Neural progenitor cell (in vitro differentiated cells): ENCODE measurements around the gene ACOT13. TPM values are rescaled to one million over a fixed set of nuclear protein-coding genes. Genes with fewer than 3 reads are reported as not detected.

Experiments
- DNase-seq: peaks from one replicate; pipeline ENCODE4 v3.0.0-alpha.2; 2016; ENCODE audit warnings: low spot score
- H2AFZ ChIP-seq: fragments of 200-600 bp; sonication (generic); replicated peaks from 2 replicates; pipeline ENCODE4 v1.6.1; 2016; ENCODE audit warnings: antibody characterized with exemption
- H3F3A ChIP-seq: fragments of 200-600 bp; sonication (generic); 2 replicates; pipeline ENCODE4 v1.6.1; 2016; ENCODE audit warnings: antibody characterized with exemption, low read depth
- H3K27ac ChIP-seq: fragments of 200-600 bp; sonication (generic); 2 replicates; pipeline ENCODE4 v1.5.1; 2016; ENCODE audit warnings: mild to moderate bottlenecking
- H3K27me3 ChIP-seq: fragments of 200-600 bp; sonication (generic); 2 replicates; pipeline ENCODE4 v1.6.1; 2016; ENCODE audit warnings: mild to moderate bottlenecking, moderate library complexity
- H3K36me3 ChIP-seq: fragments of 200-600 bp; sonication (generic); 2 replicates; pipeline ENCODE4 v1.5.1; 2016
- H3K4me1 ChIP-seq: fragments of 200-600 bp; sonication (generic); 2 replicates; pipeline ENCODE4 v1.6.1; 2016; ENCODE audit warnings: mixed run types
- H3K4me2 ChIP-seq: fragments of 200-600 bp; sonication (generic); 2 replicates; pipeline ENCODE4 v1.6.1; 2016
- H3K4me3 ChIP-seq: fragments of 200-600 bp; sonication (generic); 2 replicates; pipeline ENCODE4 v1.5.1; 2016
- H3K79me2 ChIP-seq: fragments of 200-600 bp; sonication (generic); 2 replicates; pipeline ENCODE4 v1.6.1; 2016; ENCODE audit warnings: low read depth
- H3K9ac ChIP-seq: fragments of 200-600 bp; sonication (generic); 2 replicates; pipeline ENCODE4 v1.6.1; 2016
- H3K9me3 ChIP-seq: fragments of 200-600 bp; sonication (generic); 2 replicates; pipeline ENCODE4 v1.5.1; 2016; ENCODE audit warnings: low read depth
- H4K20me1 ChIP-seq: fragments of 200-600 bp; sonication (generic); 2 replicates; pipeline ENCODE4 v1.6.1; 2016; ENCODE audit warnings: low read depth
- H3K27ac Mint-ChIP-seq: 3 replicates; pipeline ENCODE4 v1.8.0; 2021; ENCODE audit warnings: mixed read lengths
- H3K27me3 Mint-ChIP-seq: 2 replicates; pipeline ENCODE4 v1.8.0; 2022; ENCODE audit warnings: low read depth, mild to moderate bottlenecking, inconsistent platforms, moderate library complexity, mixed read lengths; ENCODE audit not compliant: insufficient read depth
- H3K36me3 Mint-ChIP-seq: 3 replicates; pipeline ENCODE4 v1.8.0; 2021; ENCODE audit warnings: mixed read lengths
- H3K4me1 Mint-ChIP-seq: 3 replicates; pipeline ENCODE4 v1.8.0; 2021; ENCODE audit warnings: mixed read lengths
- H3K4me3 Mint-ChIP-seq: 3 replicates; pipeline ENCODE4 v1.8.0; 2021; ENCODE audit warnings: mild to moderate bottlenecking, moderate library complexity, mixed read lengths
- H3K9me3 Mint-ChIP-seq: 3 replicates; pipeline ENCODE4 v1.8.0; 2020; ENCODE audit warnings: mixed read lengths
- CTCF ChIP-seq: fragments of 200-600 bp; sonication (generic); IDR thresholded peaks from 2 replicates; pipeline ENCODE4 v1.5.1; 2017; ENCODE audit warnings: antibody characterized with exemption, mild to moderate bottlenecking
- EZH2 ChIP-seq: fragments of 200-600 bp; sonication (generic); IDR thresholded peaks from 2 replicates; pipeline ENCODE4 v1.6.1; 2017; ENCODE audit warnings: antibody characterized with exemption, mild to moderate bottlenecking, moderate library complexity
- EZH2phosphoT487 ChIP-seq: fragments of 200-600 bp; sonication (generic); IDR thresholded peaks from 2 replicates; pipeline ENCODE4 v1.6.1; 2017; ENCODE audit warnings: antibody characterized with exemption
- total RNA-seq: library from RNA; depleted of rRNA; stranded (reverse); fragments of >200 nt; gene quantifications from 2 replicates; pipeline ENCODE4 v1.2.3, GENCODE V29; 2015; ENCODE audit warnings: low replicate concordance

Gene ACOT13
- total RNA-seq, 1 donor from 2014 or later = 12.0 TPM

DNA sequence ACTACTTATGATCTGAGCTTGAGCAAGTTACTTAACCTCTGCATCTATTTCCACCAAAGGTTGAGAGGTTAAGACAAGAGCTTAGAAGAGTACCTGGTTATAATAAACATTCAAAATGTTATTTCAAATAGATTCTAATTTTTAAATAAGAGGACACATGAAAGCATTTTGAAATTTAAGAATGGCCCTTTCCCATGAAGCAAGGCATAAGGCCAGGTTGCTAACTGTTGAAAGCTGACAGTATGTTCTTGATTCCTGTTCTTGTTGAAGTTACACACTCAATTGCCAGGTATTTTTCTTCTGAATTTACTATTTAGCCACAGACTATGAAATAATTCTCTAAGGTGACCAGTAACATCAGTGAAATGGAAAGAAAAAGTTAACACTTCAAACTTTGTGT is 37.6 kb downstream of the ACOT13 start:
- Histone ChIP-seq H3K4me1 (no peaks in the 10 kb centered on the region), H3K9ac (no peak overlapping the region), H3K36me3 (peaks cover 34% of the 10 kb centered on the region), H3K4me3 (no peak overlapping the region), H3K79me2 (peaks cover 8% of the 10 kb centered on the region), H3K9me3 (no peaks in the 10 kb centered on the region), H3F3A (peaks cover 39% of the 10 kb centered on the region), H3K27ac (peak overlapping the region; percentile 45), H3K4me2 (no peak overlapping the region), H4K20me1 (peaks cover 17% of the 10 kb centered on the region), H2AFZ (no peak overlapping the region), H3K27me3 (no peaks in the 10 kb centered on the region)
- Mint-ChIP-seq H3K4me3 (no peak overlapping the region), H3K4me1 (no peaks in the 10 kb centered on the region), H3K9me3 (no peaks in the 10 kb centered on the region), H3K36me3 (peaks cover 38% of the 10 kb centered on the region), H3K27me3 (no peaks in the 10 kb centered on the region), H3K27ac (no peak overlapping the region)
- no peak for TF ChIP-seq EZH2phosphoT487
- TF ChIP-seq CTCF = no peak
- TF ChIP-seq EZH2 = no peak
- DNase-seq = no peak

- Histone ChIP-seq H4K20me1 (peaks cover 44% of the 10 kb centered on the region), H3K36me3 (peaks cover 59% of the 10 kb centered on the region), H3F3A (peaks cover 24% of the 10 kb centered on the region), H3K4me1 (no peaks in the 10 kb centered on the region), H3K27me3 (no peaks in the 10 kb centered on the region), H2AFZ (no peak overlapping the region), H3K4me2 (no peak overlapping the region), H3K9me3 (no peaks in the 10 kb centered on the region), H3K4me3 (no peak overlapping the region), H3K79me2 (peaks cover 50% of the 10 kb centered on the region), H3K27ac (no peak overlapping the region), H3K9ac (no peak overlapping the region)
- Mint-ChIP-seq H3K27ac (no peak overlapping the region), H3K4me1 (no peaks in the 10 kb centered on the region), H3K9me3 (no peaks in the 10 kb centered on the region), H3K4me3 (no peak overlapping the region), H3K27me3 (no peaks in the 10 kb centered on the region), H3K36me3 (peaks cover 51% of the 10 kb centered on the region)
- no peak for TF ChIP-seq CTCF
- no peak for TF ChIP-seq EZH2
- no peak for TF ChIP-seq EZH2phosphoT487
- no peak for DNase-seq
These were observed 41.7 kb downstream of the ACOT13 start for GRCh38 chr6:24708612-24709011.

- TF ChIP-seq CTCF = no peak
- TF ChIP-seq EZH2phosphoT487 = no peak
- no peak for TF ChIP-seq EZH2
- no peak overlapping the region for H3K4me3 ChIP-seq
- no peak for DNase-seq
- H4K20me1 ChIP-seq = peaks cover 50% of the 10 kb centered on the region
- no peaks in the 10 kb centered on the region for H3K27me3 Mint-ChIP-seq
- no peaks in the 10 kb centered on the region for H3K27me3 ChIP-seq
- H3K36me3 Mint-ChIP-seq = peaks cover 51% of the 10 kb centered on the region
- no peak overlapping the region for H3K27ac ChIP-seq
- no peak overlapping the region for H3K4me2 ChIP-seq
- no peaks in the 10 kb centered on the region for H3K9me3 ChIP-seq
- H3K4me1 ChIP-seq = no peaks in the 10 kb centered on the region
- H3K79me2 ChIP-seq = peaks cover 55% of the 10 kb centered on the region
- H3K4me3 Mint-ChIP-seq = no peak overlapping the region
- no peak overlapping the region for H3K27ac Mint-ChIP-seq
- H3F3A ChIP-seq = peaks cover 18% of the 10 kb centered on the region
- H3K9ac ChIP-seq = no peak overlapping the region
- peaks cover 57% of the 10 kb centered on the region for H3K36me3 ChIP-seq
- no peaks in the 10 kb centered on the region for H3K4me1 Mint-ChIP-seq
- H2AFZ ChIP-seq = no peak overlapping the region
- no peaks in the 10 kb centered on the region for H3K9me3 Mint-ChIP-seq
These were observed 42.3 kb downstream of the ACOT13 start for GRCh38 chr6:24709014-24709711.
